Urinary bladder (tissue), 4 donors: ENCODE results near the gene ILDR1. TPM values are rescaled to one million over a fixed set of nuclear protein-coding genes. Genes with fewer than 3 reads are reported as not detected.

Source experiments
- DNase-seq: peaks from one replicate; pipeline ENCODE4 v3.0.0-alpha.2; 2015; ENCODE audit errors: extremely low spot score
- H3K27ac ChIP-seq: one replicate; pipeline ENCODE4 v1.5.1; 2013; ENCODE audit warnings: low read depth, mild to moderate bottlenecking, moderate library complexity
- H3K36me3 ChIP-seq: one replicate; pipeline ENCODE4 v1.6.1; 2013; ENCODE audit warnings: mild to moderate bottlenecking, moderate library complexity; ENCODE audit not compliant: insufficient read depth
- H3K4me1 ChIP-seq: one replicate; pipeline ENCODE4 v1.6.1; 2013; ENCODE audit warnings: mild to moderate bottlenecking, moderate library complexity; ENCODE audit not compliant: insufficient read depth
- H3K4me3 ChIP-seq: one replicate; pipeline ENCODE4 v1.5.1; 2013; ENCODE audit warnings: low read depth, low read length
- WGBS: extraction: QIAGEN DNeasy Blood & Tissue Kit; methylation state at CpG from one replicate; pipeline ENCODE4 v1.1.7; 2013; 5-methylcytosine and 5-hydroxymethylcytosine counted together
- polyA plus RNA-seq: library from polyadenylated mRNA; stranded (reverse); fragments of 200-250 nt; gene quantifications from one replicate; pipeline ENCODE4 v1.2.3, GENCODE V29; 2013
- total RNA-seq: library from RNA; depleted of rRNA; stranded (reverse); fragments of >200 nt; gene quantifications from one replicate; pipeline ENCODE4 v1.2.3, GENCODE V29; 2014
- donor health status: healthy with polysubstance abuse.
- donor health status: healthy.

Gene ILDR1
- total and polyA plus RNA-seq, 2 donors = 1.2 TPM

DNA sequence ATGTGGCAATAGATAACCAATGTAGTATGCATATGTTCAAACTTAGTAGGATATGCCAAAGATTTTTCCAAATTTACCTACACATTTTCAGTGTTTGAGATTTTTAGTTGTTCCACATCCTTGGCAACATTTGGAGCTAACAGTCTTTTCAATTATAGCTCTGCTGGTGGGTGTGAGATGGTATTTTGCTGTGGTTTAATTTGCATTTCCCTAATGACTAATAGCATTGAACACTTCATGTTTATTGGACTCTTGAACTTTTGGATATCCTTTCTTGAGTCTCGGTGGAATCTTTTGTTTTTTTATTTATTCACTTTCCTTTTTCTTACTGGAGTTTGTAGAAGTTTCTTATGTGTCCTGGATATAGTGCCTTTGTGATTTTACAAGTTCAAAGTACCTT is 11.0 kb upstream of the ILDR1 start:
- WGBS = 67% methylated on average over 1 of the region's 1 CpG
- no peak overlapping the region for H3K4me3 ChIP-seq
- peaks cover 3% of the 10 kb centered on the region for H3K36me3 ChIP-seq
- no peak overlapping the region for H3K27ac ChIP-seq
- DNase-seq = no peak
- no peaks in the 10 kb centered on the region for H3K4me1 ChIP-seq

DNA sequence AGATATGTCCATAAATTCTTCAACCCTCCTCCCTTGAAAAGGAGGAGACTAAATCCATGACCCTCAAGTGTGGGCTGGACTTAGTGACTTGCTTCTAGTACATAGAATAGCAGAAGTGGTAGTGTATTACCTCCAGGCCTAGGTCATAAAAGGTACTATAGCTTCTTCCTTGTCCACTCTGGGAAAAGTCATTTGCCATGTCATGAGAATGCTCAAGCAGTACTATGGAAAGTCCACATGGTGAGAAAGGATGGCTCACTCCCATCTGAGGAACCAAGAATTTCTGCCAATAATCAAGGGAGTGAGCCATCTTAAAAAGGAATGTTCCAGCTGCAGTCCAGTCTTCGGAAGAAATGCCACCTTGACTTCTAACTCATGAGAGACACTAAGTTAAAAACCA is 10.5 kb upstream of the ILDR1 start:
- WGBS = 71% methylated on average over 1 of the region's 1 CpG
- no peak overlapping the region for H3K4me3 ChIP-seq
- H3K36me3 ChIP-seq = peaks cover 3% of the 10 kb centered on the region
- H3K4me1 ChIP-seq = no peaks in the 10 kb centered on the region
- H3K27ac ChIP-seq = no peak overlapping the region
- no peak for DNase-seq

DNA sequence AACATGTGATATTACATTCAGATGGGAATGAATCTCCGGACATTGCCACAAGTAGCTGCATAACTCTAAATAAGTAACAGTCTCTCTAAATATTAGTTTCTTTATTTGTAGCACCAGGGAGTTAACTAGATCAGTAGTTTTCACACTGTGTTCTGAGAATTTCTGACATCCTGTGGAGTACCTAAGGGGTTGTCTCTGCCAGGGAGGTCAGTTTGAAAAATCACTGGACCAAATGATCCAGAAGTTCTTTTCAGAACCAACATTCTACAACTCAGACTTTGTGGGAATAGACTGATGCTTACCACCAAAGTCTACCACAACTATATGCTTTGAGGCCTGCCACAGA is 9.0 kb upstream of the ILDR1 start:
- WGBS = 81% methylated on average over 1 of the region's 1 CpG
- no peak overlapping the region for H3K4me3 ChIP-seq
- peaks cover 3% of the 10 kb centered on the region for H3K36me3 ChIP-seq
- no peak for DNase-seq
- H3K27ac ChIP-seq = no peak overlapping the region
- H3K4me1 ChIP-seq = no peaks in the 10 kb centered on the region

DNA sequence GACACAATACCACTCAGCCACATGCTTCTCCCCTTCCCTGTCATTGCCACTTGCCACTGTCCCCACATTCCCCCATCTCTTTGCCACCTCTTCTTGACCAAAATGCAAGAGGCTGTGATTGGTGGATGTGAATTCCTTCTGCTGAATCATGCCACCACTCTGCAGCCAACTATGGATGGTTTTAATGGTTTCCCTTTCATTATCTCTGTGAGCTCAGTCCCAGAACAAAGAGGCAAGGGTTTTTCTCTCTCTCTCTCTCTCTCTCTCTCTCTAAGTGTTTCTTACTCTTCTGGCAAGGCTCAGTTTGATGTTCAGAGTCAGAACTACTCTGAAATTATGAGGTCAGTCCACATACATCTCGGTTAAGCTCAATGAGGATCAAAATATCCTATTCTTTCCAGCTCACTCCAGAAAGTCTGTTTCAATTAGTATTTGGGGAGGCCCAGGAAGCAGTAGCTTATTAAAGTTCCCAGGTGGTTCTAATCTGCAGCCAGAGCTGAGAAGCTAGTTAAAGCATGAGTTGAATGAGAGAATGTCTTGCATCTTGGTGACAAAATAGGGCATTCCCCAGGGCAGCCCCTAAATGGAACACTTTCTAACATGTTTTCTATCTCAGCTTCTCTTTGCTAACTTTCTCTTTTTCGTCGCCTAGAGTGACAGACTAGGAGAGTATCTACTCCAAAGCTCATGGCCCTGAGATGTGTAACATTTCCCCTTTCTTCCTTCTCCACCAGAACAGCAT is 8.5 kb upstream of the ILDR1 start:
- Histone ChIP-seq H3K36me3 (peaks cover 3% of the 10 kb centered on the region), H3K4me1 (no peaks in the 10 kb centered on the region), H3K27ac (no peak overlapping the region), H3K4me3 (no peak overlapping the region)
- WGBS = 72% methylated on average over 3 of the region's 3 CpGs
- no peak for DNase-seq

DNA sequence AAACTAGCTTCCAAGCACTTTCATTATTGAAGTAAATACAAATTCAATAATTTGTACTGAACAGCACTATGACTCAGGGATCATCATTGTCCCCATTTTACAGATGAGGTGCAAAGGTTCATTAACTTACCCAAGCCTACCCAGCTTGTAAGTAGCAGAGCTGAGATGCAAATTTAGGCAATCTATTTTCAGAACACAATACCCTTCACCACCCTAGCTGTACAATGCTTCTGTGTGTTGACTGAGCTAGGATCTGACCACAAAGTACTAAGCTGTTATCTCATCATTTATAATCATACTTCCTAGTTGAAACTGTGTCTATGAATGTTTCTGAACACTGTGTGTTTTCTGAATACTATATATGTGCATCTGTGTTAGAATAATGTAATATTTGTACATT is 3.2 kb upstream of the ILDR1 start:
- H3K27ac ChIP-seq = no peak overlapping the region
- H3K4me1 ChIP-seq = no peaks in the 10 kb centered on the region
- no peaks in the 10 kb centered on the region for H3K36me3 ChIP-seq
- DNase-seq = no peak
- no peak overlapping the region for H3K4me3 ChIP-seq

DNA sequence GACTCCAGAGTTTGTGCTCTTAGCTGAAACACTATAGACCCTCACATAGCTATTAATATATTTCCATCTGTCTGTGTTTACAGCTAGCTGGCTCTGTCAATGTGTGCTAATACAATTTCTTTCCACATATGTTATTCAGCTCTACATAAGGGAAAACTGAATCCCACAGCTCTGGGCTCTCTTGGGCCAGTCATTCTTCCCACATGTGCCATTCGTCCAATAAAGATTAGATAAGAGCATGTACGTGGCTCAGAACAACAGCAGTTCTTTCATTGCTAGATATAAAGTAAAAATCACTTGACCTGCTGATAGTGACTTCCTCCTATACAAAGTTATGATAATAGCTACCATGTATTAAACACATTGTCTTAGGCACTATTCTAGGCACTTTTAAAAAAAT is 2.8 kb upstream of the ILDR1 start:
- Histone ChIP-seq H3K36me3 (no peaks in the 10 kb centered on the region), H3K4me1 (no peaks in the 10 kb centered on the region), H3K4me3 (no peak overlapping the region), H3K27ac (no peak overlapping the region)
- no peak for DNase-seq
- 13% methylated on average over 2 of the region's 2 CpGs for WGBS

DNA sequence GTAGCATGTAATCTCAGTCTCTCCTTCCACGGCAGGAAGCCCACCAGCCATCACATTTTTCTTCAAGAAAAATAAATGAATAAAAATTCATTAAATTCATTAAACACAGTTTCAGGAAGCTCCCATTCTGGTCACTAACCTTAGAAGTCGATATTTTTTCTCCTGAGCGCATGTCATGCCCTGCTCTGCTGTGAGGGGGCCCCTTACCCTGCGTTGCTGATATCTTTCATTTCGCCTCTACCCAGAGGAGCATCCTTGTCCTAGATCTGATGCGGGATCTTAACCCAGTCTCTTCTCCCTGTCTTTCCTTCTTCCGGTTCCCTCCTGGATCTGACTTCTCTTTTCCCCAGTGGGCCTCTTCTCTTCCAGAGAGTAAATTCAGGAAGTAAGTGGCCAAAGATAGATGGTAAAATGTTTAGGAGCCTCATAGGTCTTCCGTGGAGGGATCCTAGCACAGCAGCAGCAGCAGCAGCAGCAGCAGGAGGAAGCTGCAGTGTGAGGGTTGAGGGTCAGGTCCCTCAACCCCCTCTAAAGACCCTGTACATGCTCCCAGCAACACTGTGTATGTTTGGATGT is 1.4 kb upstream of the ILDR1 start:
- H3K4me1 ChIP-seq = no peaks in the 10 kb centered on the region
- H3K27ac ChIP-seq = no peak overlapping the region
- H3K4me3 ChIP-seq = no peak overlapping the region
- 59% methylated on average over 8 of the region's 8 CpGs for WGBS
- no peaks in the 10 kb centered on the region for H3K36me3 ChIP-seq
- no peak for DNase-seq

DNA sequence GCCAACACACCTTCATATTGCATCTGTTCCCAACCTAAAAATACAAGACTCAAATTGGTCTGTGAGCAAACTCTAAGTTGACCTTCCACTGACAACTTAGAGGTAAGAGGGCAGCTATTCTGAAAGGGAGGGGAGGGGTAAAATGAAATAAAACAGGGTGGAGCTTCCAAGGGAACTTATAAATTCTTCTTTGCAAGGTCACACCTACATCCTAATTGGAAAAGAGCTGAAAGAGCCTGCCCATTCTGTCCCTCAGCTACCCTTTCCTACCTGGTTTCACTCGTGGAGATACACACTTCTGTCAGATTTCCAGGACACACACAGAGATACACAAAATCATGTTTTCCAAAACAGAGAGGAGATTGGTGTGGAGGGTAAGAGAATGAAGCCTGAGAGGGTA is 1.0 kb downstream of the ILDR1 start:
- no peak overlapping the region for H3K4me3 ChIP-seq
- no peaks in the 10 kb centered on the region for H3K36me3 ChIP-seq
- 57% methylated on average over 1 of the region's 1 CpG for WGBS
- H3K4me1 ChIP-seq = no peaks in the 10 kb centered on the region
- DNase-seq = no peak
- H3K27ac ChIP-seq = no peak overlapping the region

DNA sequence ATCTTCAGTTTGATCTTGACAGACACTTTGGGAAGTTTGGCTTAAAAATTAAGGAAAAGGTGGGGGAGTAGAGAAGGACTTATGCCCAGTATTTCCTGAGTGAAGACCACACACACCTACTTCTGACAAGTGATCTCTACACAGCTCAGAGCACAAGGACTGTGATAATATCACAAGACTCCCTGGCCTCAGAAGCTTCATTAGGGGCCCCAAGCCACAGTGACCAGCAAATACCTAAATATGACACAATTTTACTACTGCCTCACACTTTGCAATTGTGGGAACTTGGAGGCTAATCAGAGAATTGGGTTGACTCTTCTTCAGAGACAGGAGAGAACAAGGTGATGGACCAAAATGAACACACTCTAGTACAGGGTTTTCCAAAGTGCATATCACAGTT is 2.6 kb downstream of the ILDR1 start:
- no peak for DNase-seq
- Histone ChIP-seq H3K36me3 (no peaks in the 10 kb centered on the region), H3K4me1 (no peaks in the 10 kb centered on the region), H3K4me3 (no peak overlapping the region), H3K27ac (no peak overlapping the region)

DNA sequence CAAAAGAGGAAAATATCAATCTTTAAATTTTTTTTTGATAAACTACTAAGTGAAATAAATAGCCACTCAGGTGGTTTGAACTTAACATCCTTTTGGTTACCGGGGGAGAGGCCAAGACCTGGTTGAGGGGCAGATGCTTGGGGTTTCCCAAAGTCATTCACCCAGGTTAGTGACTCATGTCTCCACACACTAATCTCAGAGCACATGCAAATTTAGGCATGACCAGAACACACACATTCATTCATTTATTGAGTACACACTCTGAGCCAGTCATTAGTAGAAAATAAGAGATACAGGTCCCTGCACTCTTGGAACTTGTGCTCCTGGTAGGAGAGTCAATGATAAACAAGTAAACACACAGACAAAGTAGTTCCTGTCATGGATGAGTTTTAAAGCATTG is 7.3 kb downstream of the ILDR1 start:
- WGBS = 83% methylated on average over 1 of the region's 1 CpG
- no peak overlapping the region for H3K4me3 ChIP-seq
- H3K27ac ChIP-seq = no peak overlapping the region
- no peaks in the 10 kb centered on the region for H3K4me1 ChIP-seq
- DNase-seq = no peak
- H3K36me3 ChIP-seq = no peaks in the 10 kb centered on the region

DNA sequence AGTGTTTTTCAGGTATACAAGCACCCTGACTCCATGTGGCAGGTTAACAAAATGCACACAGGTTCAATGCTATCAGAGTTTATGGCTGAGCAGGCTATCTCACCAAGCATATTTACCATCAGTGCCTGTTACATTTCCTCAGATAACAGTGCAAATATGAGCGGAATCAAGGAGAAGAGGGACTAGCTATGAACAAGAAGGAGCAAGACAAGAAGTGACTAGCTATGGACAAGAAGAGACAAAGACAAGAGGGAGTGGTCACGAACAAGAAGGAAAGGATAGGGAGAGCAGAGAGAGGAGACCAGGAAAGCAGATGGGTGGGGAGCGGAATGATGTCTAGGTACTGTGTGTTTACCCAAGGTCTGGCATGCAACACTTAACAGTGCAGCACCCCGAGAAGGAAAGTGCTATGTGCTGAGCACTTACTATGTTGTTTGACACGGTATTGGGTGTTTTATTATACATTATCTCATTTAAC is 8.6 kb downstream of the ILDR1 start:
- DNase-seq = no peak
- WGBS = 65% methylated on average over 5 of the region's 5 CpGs
- no peak overlapping the region for H3K4me3 ChIP-seq
- no peak overlapping the region for H3K27ac ChIP-seq
- no peaks in the 10 kb centered on the region for H3K4me1 ChIP-seq
- no peaks in the 10 kb centered on the region for H3K36me3 ChIP-seq

DNA sequence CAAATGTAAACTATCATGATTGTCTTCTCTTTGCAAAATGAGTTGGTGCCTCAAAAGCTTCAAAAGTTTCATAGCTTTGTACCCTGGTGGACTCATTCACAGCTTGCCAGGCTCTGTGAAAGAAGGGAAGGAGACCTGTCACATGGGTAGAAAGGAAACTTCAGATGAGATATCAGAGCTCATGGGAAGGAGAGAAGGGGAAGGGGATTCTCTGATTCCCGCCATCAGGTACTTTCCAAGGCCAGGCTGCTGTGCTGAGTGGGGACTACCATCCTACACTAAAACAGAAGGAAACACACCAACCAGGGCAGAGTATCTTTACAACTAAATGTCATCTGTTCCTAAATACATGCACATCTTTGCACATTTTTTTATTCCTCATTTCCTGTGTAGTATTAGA is 9.2 kb downstream of the ILDR1 start:
- DNase-seq = no peak
- no peak overlapping the region for H3K27ac ChIP-seq
- 65% methylated on average over 1 of the region's 1 CpG for WGBS
- H3K36me3 ChIP-seq = no peaks in the 10 kb centered on the region
- no peaks in the 10 kb centered on the region for H3K4me1 ChIP-seq
- H3K4me3 ChIP-seq = no peak overlapping the region

DNA sequence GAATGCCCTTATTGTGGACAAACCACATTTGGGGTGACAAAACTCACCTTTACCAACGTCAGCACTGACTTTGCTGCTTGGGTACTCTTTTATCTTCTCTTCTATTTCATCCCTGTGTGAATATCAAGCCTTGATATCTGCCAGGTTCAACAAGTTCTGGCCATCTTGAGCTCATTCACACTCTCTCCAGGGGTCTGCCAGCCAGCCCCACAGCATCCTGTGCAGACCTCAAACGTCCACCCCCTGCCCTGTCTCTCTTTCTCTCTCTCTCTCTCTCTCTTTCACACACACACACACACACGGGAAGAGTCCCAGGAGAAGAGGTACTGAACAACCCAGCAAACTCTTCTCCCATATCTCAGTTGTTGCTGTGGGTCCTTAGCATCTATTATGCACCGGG is 10.7 kb downstream of the ILDR1 start:
- DNase-seq = no peak
- 40% methylated on average over 4 of the region's 4 CpGs for WGBS

DNA sequence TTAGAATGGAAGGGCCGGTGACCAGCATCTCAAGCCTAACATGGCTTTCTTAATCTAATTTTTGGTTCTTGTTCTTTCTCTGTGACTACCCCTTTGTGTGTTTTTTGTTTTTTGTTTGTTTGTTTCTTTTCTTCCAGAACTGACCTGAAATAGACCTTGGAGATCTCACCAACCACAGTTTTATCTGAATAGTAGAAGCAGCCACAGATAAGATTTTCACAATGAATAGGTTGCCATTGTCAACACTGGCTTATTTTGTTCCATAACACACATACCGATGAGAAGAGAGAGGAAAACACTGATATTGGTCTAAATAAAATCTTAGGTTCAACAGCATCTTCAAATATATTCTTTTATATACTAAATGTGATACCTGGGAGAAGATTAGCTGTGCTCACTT is 11.5 kb downstream of the ILDR1 start:
- H3K27ac ChIP-seq = no peak overlapping the region
- H3K4me1 ChIP-seq = no peaks in the 10 kb centered on the region
- no peaks in the 10 kb centered on the region for H3K36me3 ChIP-seq
- DNase-seq = no peak
- 82% methylated on average over 2 of the region's 2 CpGs for WGBS
- no peak overlapping the region for H3K4me3 ChIP-seq

More for the DNA sequence above, 10.7 kb downstream of the ILDR1 start:
- Histone ChIP-seq H3K27ac (no peak overlapping the region), H3K36me3 (no peaks in the 10 kb centered on the region), H3K4me1 (no peaks in the 10 kb centered on the region), H3K4me3 (no peak overlapping the region)

DNA sequence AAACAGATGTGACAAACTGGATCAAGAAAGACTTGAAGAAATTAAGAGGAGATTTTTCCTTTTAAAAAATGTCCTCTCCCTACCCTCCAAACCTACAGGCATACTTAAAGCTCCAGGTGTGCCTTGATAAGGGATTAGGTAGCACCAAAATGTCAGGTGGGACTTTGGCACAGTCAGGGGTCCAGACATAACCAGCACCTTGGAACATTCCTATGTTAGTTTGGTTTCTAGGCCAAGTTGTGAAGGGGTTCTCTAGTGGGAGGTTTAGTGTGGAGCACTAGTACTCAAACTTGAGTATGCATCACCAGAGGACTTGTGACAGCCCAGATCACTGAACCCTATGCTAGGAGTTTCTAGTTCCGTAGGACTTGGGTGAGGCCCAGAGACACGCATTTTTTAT is 13.9 kb downstream of the ILDR1 start:
- H3K36me3 ChIP-seq = no peaks in the 10 kb centered on the region
- no peak overlapping the region for H3K27ac ChIP-seq
- no peaks in the 10 kb centered on the region for H3K4me1 ChIP-seq
- no peak overlapping the region for H3K4me3 ChIP-seq
- 92% methylated on average over 2 of the region's 2 CpGs for WGBS
- DNase-seq = no peak
